AG10803 (cell line): Measurements from ENCODE around the gene AMELX.

ENCODE experiments used
- DNase-seq: peaks from one replicate; pipeline ENCODE4 v3.0.0; 2010; ENCODE audit warnings: low read depth
- H3K4me3 ChIP-seq: 2 replicates; pipeline ENCODE4 v1.5.1; 2011; ENCODE audit warnings: mild to moderate bottlenecking, low read length, control low read depth
- CTCF ChIP-seq: conservative IDR thresholded peaks from 2 replicates; pipeline ENCODE4 v1.5.1; 2011; ENCODE audit warnings: mild to moderate bottlenecking, low read length, control low read depth, inconsistent platforms

Gene AMELX

GRCh38 chrX:11341274-11342201, 48.3 kb downstream of the AMELX start:
- no peak overlapping the region for H3K4me3 ChIP-seq
- TF ChIP-seq CTCF: no peak
- peak; percentile 71 for DNase-seq

DNA sequence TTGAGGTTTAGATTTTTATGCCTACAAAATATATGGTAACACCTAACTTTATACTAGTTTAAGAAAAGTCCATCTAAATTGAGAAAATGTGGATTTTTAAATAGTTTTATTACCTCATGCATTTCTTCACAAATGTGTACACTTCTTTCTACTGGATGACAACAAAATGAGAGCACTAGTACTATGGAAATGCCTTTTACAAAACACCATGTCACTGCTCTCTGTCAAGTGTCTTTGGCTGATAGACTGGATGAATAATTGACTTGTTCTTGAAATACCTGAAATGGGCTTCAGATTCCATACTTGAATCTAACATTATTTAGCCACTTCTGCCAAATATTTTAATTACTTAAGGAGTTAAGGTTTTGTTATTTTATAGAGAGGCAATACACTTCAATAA, 49.5 kb downstream of the AMELX start:
- no peak for TF ChIP-seq CTCF
- no peak for DNase-seq
- H3K4me3 ChIP-seq: no peak overlapping the region

DNA sequence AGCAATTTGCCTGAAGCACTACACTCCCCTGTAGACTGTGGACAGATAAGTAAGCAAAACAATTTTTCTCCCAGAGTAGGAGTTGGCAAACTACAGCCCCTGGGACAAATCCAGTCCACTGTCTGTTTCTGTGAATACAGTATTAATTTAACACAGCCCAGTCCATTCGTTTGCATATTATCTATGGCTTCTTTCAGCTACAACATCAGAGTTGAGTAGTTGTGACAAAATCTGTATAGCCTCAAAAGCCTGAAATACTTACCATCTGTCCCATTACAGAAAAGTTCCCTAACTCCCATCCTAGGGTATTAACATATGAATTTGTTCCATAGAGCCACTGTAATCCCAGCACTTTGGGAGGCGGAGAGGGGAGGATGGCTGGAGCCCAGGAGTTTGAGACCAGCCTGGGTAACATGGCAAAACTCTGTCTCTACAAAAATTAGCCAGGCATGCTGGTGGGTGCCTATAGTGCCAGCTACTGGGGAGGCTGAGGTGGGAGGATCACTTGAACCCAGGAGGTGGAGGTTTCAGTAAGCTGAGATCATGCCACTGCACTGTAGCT, 53.0 kb downstream of the AMELX start:
- no peak for DNase-seq
- H3K4me3 ChIP-seq: no peak overlapping the region
- TF ChIP-seq CTCF: no peak

- no peak for TF ChIP-seq CTCF
- DNase-seq: no peak
Measured at GRCh38 chrX:11347300-11347699, 54.1 kb downstream of the AMELX start.

GRCh38 chrX:11349020-11349419, 55.8 kb downstream of the AMELX start:
- H3K4me3 ChIP-seq: no peak overlapping the region
- DNase-seq: no peak
- no peak for TF ChIP-seq CTCF

More at GRCh38 chrX:11347300-11347699, 54.1 kb downstream of the AMELX start:
- no peak overlapping the region for H3K4me3 ChIP-seq

- no peak for DNase-seq
- TF ChIP-seq CTCF: no peak
- H3K4me3 ChIP-seq: no peak overlapping the region
Measured at GRCh38 chrX:11349661-11350337, 56.6 kb downstream of the AMELX start.
